Purkinje cell (primary cell): ENCODE results near the gene ARRDC4. TPM values are rescaled to one million over a fixed set of nuclear protein-coding genes. Genes with fewer than 3 reads are reported as not detected.

Experiments used
- polyA plus RNA-seq: library from polyadenylated mRNA; unstranded; fragments of >200 nt; fragmentation: Nextera tagmentation; gene quantifications from 2 replicates; pipeline ENCODE4 v1.2.1, GENCODE V29; 2014

ARRDC4 gene, protein sequence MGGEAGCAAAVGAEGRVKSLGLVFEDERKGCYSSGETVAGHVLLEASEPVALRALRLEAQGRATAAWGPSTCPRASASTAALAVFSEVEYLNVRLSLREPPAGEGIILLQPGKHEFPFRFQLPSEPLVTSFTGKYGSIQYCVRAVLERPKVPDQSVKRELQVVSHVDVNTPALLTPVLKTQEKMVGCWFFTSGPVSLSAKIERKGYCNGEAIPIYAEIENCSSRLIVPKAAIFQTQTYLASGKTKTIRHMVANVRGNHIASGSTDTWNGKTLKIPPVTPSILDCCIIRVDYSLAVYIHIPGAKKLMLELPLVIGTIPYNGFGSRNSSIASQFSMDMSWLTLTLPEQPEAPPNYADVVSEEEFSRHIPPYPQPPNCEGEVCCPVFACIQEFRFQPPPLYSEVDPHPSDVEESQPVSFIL
- polyA plus RNA-seq = 7.8 and 11.1 TPM in 2 replicates

DNA sequence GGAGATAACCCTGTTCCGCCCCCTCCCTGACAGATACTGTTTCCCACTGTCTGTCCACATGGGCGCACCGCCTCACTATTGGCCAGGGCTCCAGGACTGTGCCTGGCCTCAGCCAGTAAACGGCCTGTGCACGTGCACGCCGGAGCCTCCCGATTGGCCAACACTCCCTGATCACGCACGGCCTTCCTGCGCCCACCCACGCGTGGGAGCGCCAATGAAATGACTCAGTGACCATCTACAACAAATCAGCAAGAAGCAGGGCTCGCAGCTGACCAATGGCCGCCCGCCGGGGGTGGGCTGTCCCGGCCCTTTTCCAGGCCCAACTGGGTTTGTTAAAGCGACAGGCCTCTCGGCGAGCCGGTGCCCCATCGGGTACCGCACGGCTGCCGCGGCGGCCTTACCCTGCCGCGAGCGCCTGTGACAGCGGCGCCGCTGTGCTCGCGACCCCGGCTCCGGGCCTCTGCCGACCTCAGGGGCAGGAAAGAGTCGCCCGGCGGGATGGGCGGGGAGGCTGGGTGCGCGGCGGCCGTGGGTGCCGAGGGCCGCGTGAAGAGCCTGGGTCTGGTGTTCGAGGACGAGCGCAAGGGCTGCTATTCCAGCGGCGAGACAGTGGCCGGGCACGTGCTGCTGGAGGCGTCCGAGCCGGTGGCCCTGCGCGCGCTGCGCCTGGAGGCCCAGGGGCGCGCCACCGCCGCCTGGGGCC is at the start of gene ARRDC4:
Gene ARRDC4, plus strand, starts transcription at position 340 of the 703 bp plus-strand sequence. Its CDS starts 159 bp downstream, at position 499.

